Mucosa of stomach (tissue), 1 donor: ENCODE results near the gene RAD51B.

Experiments
- H3K27me3 ChIP-seq: one replicate; pipeline ENCODE4 v1.7.0; 2013; ENCODE audit warnings: mild to moderate bottlenecking, low read length; ENCODE audit not compliant: control insufficient read depth, insufficient read depth
- H3K36me3 ChIP-seq: one replicate; pipeline ENCODE4 v1.7.0; 2013; ENCODE audit warnings: low read length; ENCODE audit not compliant: control insufficient read depth, insufficient read depth
- H3K4me1 ChIP-seq: one replicate; pipeline ENCODE4 v1.7.0; 2013; ENCODE audit warnings: mild to moderate bottlenecking, low read length; ENCODE audit not compliant: control insufficient read depth, insufficient read depth
- H3K4me3 ChIP-seq: one replicate; pipeline ENCODE4 v1.7.0; 2013; ENCODE audit warnings: low read length
- H3K9ac ChIP-seq: one replicate; pipeline ENCODE4 v1.7.0; 2013; ENCODE audit warnings: mild to moderate bottlenecking, low read length, moderate library complexity
- H3K9me3 ChIP-seq: one replicate; pipeline ENCODE4 v1.7.0; 2013; ENCODE audit warnings: mild to moderate bottlenecking, low read length, moderate library complexity; ENCODE audit not compliant: control insufficient read depth
- donor health status: Pancreatic carcinoma.

RAD51B gene

DNA sequence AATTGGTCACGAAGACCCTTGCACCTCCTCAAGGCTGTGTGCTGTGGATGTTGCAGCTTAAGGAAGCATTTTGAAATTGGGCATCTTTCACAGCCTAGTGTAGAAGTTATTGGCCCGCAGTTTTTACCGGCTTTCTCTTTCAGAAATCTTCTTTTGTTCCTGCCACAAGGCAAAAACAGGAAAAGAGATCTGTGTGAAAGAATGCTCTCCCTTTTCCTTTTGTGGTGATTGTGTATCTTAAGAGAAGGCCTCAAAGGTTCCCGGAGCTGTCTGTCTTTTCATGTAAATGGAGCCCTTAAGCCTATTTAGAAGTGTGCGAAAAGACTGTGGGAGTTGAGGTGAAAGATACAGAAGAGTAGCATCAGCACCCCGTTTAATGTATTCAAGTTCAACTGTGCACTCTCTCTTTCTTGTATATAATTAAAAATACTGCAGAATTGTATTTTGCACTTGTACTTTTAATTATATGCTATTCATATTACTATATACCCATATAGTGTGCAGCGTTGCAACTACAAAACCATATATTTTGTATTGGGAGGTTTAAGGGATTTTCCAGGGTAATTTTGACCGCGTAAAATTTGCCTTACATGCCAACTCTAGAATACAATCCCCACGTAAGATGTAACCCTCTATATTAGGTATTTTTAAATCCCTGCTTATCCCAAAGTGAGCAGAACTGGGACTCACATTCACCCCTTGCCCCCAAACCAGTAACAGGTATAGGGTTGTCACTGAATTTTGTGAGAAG, 441.7 kb downstream of the RAD51B start:
- H3K27me3 ChIP-seq = no peaks in the 10 kb centered on the region
- no peak overlapping the region for H3K9ac ChIP-seq
- no peak overlapping the region for H3K4me3 ChIP-seq
- H3K4me1 ChIP-seq = peaks cover under 1% of the 10 kb centered on the region
- no peaks in the 10 kb centered on the region for H3K9me3 ChIP-seq
- H3K36me3 ChIP-seq = no peaks in the 10 kb centered on the region

DNA sequence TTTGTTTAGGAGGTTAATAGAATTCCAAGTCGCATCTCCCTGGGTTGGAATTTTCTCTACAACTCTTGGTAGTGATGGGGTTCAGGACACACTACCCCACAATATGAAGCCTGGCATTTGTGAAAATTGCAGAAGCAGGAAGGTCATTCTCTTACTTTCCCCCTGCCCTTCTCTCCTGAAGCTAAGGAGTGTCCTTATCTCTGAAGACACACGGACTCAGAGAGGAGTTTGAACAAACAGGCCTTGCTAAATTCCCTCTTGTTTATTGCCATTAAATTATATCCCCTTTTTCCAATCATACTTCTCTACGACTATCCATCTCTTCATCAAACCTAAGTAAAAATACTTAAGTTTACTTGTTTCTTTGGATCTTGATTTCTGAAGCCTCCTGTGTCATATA, 443.0 kb downstream of the RAD51B start:
- no peaks in the 10 kb centered on the region for H3K27me3 ChIP-seq
- no peak overlapping the region for H3K4me3 ChIP-seq
- no peaks in the 10 kb centered on the region for H3K4me1 ChIP-seq
- H3K9me3 ChIP-seq = no peaks in the 10 kb centered on the region
- no peak overlapping the region for H3K9ac ChIP-seq
- no peaks in the 10 kb centered on the region for H3K36me3 ChIP-seq

DNA sequence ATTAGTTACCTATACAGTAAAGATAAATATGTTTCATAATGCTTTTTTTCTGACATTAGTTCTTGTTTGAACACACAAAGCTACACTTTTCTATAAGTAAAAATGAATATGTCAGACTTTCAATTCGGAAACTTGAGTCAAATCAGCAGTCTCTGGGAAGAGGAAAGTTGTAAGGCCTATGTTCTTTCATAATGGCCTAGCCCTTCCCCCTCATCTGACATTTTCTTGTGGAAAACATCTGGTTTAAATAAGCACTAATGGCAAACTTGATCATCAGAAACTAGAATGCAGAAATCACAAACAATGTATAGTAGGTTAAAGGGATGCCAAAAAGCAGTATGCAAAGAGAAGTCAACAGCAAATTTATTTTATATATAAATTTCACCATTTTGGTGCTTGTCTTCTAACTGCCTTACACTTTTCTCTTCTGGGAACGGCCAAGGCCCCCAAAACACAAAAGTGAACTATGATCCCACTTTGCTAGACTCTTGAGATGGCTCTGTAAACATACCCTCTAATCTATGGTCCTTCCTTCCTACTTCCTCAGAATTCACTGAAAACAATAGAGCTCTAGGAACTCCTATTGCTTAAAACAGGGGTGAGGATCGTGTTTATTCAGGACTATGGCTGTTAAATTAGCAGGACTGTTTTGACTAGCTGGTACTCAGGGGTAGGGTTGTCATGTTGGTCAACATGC, 444.1 kb downstream of the RAD51B start:
- Histone ChIP-seq H3K9me3 (no peaks in the 10 kb centered on the region), H3K9ac (no peak overlapping the region), H3K4me3 (no peak overlapping the region), H3K4me1 (no peaks in the 10 kb centered on the region), H3K27me3 (no peaks in the 10 kb centered on the region), H3K36me3 (no peaks in the 10 kb centered on the region)

DNA sequence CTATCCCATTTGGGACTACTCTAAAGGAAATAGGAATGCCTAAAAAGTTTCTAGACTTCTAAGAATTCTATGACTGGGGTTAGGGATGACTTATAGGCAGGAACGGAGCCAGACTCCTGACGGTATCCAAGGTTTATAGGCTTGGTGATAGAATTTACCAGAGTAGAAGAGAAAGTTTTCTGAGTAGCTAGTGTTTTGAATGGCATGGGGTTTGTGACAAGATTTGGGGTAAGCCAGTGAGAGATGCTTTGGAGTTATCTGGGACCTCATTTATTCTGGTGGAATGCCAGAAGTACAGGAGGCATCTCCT, 444.6 kb downstream of the RAD51B start:
- Histone ChIP-seq H3K9ac (no peak overlapping the region), H3K4me3 (no peak overlapping the region), H3K27me3 (no peaks in the 10 kb centered on the region), H3K9me3 (no peaks in the 10 kb centered on the region), H3K4me1 (no peaks in the 10 kb centered on the region), H3K36me3 (no peaks in the 10 kb centered on the region)

DNA sequence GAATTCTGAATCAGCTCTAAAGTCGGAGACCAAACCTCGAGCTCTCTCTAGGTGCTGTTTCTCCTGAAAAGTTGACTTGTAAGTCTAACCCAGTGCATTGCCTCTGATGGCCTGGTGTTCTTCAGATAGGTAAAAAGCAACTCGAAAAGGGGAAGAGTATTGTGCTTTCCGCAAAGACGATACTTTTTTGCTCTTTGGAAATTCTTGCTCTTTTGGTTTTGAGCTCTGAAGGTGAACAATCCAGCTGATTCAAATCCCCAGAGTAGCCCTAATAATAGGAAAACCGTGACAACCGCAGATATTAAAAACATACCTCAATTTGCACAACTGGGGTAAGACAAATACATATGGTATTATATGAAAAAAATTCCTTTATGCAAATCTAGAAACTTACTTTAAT, 447.4 kb downstream of the RAD51B start:
- no peak overlapping the region for H3K9ac ChIP-seq
- H3K4me3 ChIP-seq = no peak overlapping the region
- H3K9me3 ChIP-seq = no peaks in the 10 kb centered on the region
- H3K27me3 ChIP-seq = no peaks in the 10 kb centered on the region
- peaks cover 15% of the 10 kb centered on the region for H3K4me1 ChIP-seq
- H3K36me3 ChIP-seq = no peaks in the 10 kb centered on the region

DNA sequence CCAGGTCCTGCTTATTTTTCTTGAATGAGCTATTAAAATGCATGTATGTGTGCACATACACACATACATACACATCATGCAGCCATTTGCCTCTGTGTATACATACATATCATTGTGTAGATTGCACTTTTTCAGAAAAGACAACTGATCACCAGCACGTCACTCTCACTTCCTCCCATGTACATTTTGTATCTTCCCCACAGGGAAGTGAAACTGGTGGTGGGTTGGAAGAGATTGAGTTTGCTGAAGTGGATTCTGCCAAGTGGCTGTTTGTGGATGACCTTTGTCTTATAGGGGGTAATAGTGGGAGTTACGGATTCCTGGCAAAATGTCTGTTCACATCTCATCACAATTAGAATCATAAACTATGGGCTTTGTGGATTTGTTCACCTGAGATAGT, 448.6 kb downstream of the RAD51B start:
- Histone ChIP-seq H3K4me3 (no peak overlapping the region), H3K4me1 (peaks cover 15% of the 10 kb centered on the region), H3K9me3 (no peaks in the 10 kb centered on the region), H3K9ac (no peak overlapping the region), H3K36me3 (no peaks in the 10 kb centered on the region), H3K27me3 (no peaks in the 10 kb centered on the region)

DNA sequence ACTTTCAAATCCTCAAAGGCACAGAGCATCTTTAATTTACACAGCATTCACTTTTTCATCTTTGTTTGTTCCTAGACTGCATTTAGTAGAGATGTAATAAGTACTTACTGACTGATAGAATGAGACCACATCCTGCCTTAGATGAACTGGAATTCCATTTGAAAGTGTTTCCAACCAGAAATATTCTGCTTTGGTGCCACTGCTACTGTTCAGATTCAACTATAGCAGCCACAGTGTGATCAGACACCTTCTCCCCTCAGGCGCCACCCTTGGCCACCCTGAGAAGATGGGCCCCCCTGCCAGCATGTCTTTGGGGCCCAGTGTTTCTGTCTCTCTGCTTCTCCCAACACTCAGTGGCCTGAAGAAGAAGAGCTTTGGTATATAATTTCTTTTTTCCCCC, 449.1 kb downstream of the RAD51B start:
- H3K9ac ChIP-seq = no peak overlapping the region
- H3K9me3 ChIP-seq = no peaks in the 10 kb centered on the region
- peaks cover 15% of the 10 kb centered on the region for H3K4me1 ChIP-seq
- no peak overlapping the region for H3K4me3 ChIP-seq
- H3K36me3 ChIP-seq = no peaks in the 10 kb centered on the region
- no peaks in the 10 kb centered on the region for H3K27me3 ChIP-seq

DNA sequence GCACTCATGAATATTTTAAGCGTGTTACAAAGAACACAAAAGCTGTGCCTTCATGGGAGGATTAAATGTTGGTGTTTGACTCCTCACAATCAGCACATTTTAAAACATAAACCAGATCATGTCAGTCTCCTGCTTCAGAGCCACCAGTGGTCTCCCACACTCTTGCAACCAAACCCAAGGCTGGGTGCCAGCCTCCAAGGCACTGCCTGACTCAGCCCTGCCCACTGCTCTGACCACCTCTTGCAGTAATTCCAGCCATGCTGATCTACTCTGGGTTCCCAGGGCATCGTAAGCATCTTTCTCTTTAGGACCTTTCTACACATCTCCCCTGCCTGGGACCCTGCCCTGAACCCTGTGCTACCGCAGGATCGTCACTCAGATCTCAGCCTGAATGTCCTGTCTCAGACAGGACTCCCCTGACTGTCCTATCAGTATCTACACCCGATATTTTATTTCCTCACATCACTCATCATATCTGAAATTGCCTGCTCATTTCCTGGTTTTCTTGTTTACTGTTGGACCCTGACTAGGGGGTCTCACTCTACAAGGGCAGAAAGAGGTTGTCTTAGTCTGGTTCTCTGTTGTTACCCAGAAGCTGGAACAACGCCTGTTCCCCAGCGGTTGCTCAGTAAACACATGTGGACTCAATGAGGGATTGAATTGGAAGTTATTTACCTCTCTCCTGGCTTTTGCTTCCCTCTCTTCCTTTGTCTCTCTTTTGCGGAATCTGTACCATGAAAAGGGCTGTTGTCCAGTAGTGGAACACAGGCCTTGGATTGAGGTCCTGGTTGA, 449.8 kb downstream of the RAD51B start:
- no peaks in the 10 kb centered on the region for H3K9me3 ChIP-seq
- peaks cover 15% of the 10 kb centered on the region for H3K4me1 ChIP-seq
- H3K27me3 ChIP-seq = no peaks in the 10 kb centered on the region
- no peaks in the 10 kb centered on the region for H3K36me3 ChIP-seq
- H3K9ac ChIP-seq = no peak overlapping the region
- no peak overlapping the region for H3K4me3 ChIP-seq

DNA sequence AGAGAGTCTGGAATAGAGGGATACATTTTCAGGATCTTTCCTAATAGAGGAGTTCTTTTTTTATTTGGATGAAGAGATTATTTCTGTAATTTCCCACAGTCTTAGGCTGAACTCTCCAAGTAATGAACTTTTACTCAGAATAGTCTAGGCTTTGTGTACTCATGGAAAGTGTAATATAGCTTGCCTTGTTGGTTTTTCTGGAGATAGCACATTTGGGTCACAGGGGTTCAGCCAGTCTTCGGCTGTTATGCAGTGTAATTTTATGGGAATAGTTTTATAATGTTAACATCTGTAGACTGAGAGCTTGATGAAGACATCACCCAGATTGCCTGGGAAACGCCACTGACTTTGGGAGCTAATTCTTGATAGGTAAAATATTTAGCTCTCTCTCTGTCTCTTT, 450.8 kb downstream of the RAD51B start:
- Histone ChIP-seq H3K27me3 (no peaks in the 10 kb centered on the region), H3K9me3 (no peaks in the 10 kb centered on the region), H3K9ac (no peak overlapping the region), H3K4me1 (peaks cover 24% of the 10 kb centered on the region), H3K4me3 (no peak overlapping the region), H3K36me3 (no peaks in the 10 kb centered on the region)

DNA sequence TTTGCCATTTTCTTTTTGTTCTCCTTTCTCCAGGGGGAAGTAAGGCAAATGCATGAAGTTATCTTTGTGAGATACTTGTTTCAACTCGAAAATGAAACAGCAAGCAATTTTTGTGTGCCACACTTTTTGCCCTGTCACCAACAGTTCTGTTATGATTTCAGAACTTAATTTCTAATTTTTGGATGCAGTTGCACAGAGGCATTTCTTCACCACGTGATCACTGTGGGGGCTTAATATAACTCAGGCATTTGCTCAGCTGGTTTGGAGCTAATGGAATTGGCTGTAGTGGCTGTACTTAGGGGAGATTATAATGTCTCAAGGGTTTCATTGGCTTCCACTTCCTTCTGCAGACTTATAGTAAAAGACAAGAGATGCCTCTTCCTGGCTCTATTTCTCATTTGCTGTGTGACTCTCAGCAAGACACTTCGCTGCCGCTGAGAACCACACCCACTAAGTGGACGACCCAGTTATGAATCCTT, 452.4 kb downstream of the RAD51B start:
- no peaks in the 10 kb centered on the region for H3K27me3 ChIP-seq
- no peak overlapping the region for H3K4me3 ChIP-seq
- H3K9ac ChIP-seq = no peak overlapping the region
- H3K9me3 ChIP-seq = no peaks in the 10 kb centered on the region
- peaks cover 30% of the 10 kb centered on the region for H3K4me1 ChIP-seq
- H3K36me3 ChIP-seq = no peaks in the 10 kb centered on the region

DNA sequence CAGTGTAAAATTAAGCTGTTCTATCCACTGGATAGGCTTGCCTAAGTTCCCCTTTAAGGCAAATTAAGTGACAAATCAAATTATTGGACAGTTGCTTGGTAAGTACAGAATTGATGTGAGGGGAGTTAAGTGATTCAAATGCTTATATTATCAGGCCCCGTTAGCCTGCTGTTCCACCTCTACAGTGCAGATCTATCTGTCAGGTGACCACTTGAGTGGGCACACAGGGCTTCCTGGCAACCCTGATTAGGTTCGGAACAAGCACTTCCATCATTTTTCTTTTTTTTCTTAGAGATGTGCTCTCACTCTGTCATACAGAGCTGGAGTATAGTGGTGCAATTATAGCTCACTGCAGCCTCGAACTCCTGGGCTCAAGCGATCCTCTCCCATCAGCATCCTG, 453.8 kb downstream of the RAD51B start:
- H3K4me1 ChIP-seq = peaks cover 30% of the 10 kb centered on the region
- no peaks in the 10 kb centered on the region for H3K27me3 ChIP-seq
- no peaks in the 10 kb centered on the region for H3K9me3 ChIP-seq
- H3K4me3 ChIP-seq = no peak overlapping the region
- no peaks in the 10 kb centered on the region for H3K36me3 ChIP-seq
- no peak overlapping the region for H3K9ac ChIP-seq

DNA sequence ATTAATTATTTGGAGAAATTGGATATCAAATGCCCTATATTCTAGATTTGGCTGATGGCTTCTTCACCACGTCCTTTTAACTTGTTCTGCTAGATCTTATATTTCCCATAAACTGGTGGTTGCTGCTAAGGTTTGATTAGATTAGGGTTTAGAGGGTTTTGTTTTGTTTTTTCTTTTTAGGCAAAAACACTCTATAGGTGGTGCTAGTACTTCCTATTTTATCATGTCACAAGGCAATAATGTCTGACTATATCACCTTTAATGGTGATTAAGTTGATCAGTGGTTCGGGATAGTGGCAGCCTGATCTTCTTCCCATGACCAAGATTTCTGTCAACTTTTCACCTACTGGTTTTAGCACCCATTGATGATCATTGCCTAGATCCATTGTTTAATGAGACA, 455.1 kb downstream of the RAD51B start:
- H3K4me3 ChIP-seq = no peak overlapping the region
- no peaks in the 10 kb centered on the region for H3K27me3 ChIP-seq
- H3K9ac ChIP-seq = no peak overlapping the region
- peaks cover 26% of the 10 kb centered on the region for H3K4me1 ChIP-seq
- no peaks in the 10 kb centered on the region for H3K36me3 ChIP-seq
- H3K9me3 ChIP-seq = no peaks in the 10 kb centered on the region
